OCI-LY1 (cell line): ENCODE results near the gene SLC27A4.

ENCODE experiments used
- H2AFZ ChIP-seq: fragments of 200-600 bp; sonication (generic), shearing (Covaris generic); 2 replicates; pipeline ENCODE4 v1.6.0; 2014; ENCODE audit warnings: antibody characterized with exemption, mild to moderate bottlenecking, low read length
- H3F3A ChIP-seq: fragments of 200-600 bp; sonication (generic), shearing (Covaris generic); 2 replicates; pipeline ENCODE4 v1.6.0; 2014; ENCODE audit warnings: mild to moderate bottlenecking, antibody characterized with exemption, low read length, moderate library complexity; ENCODE audit not compliant: insufficient read depth
- H3K27ac ChIP-seq: fragments of 200-600 bp; sonication (generic); 2 replicates; pipeline ENCODE4 v1.5.1; 2014; ENCODE audit warnings: low read length, mixed run types, mild to moderate bottlenecking, low read depth; ENCODE audit not compliant: poor library complexity, severe bottlenecking
- H3K27me3 ChIP-seq: fragments of 200-600 bp; sonication (generic); 2 replicates; pipeline ENCODE4 v1.6.0; 2014; ENCODE audit warnings: antibody characterized with exemption, mild to moderate bottlenecking, low read length, moderate library complexity; ENCODE audit not compliant: insufficient read depth
- H3K36me3 ChIP-seq: fragments of 200-600 bp; sonication (generic); 2 replicates; pipeline ENCODE4 v1.6.1; 2014; ENCODE audit warnings: mild to moderate bottlenecking, antibody characterized with exemption, low read length, moderate library complexity, mixed read lengths; ENCODE audit not compliant: insufficient read depth
- H3K4me1 ChIP-seq: fragments of 200-600 bp; sonication (generic); 2 replicates; pipeline ENCODE4 v1.5.1; 2014; ENCODE audit warnings: mild to moderate bottlenecking, low read length, moderate library complexity; ENCODE audit not compliant: insufficient read depth, severe bottlenecking
- H3K4me2 ChIP-seq: fragments of 200-600 bp; sonication (generic), shearing (Covaris generic); 2 replicates; pipeline ENCODE4 v1.6.1; 2014; ENCODE audit warnings: low read length
- H3K4me3 ChIP-seq: fragments of 200-600 bp; sonication (generic); 2 replicates; pipeline ENCODE4 v1.5.1; 2014; ENCODE audit warnings: low read length, low read depth, mild to moderate bottlenecking, mixed read lengths; ENCODE audit not compliant: poor library complexity, severe bottlenecking
- H3K79me2 ChIP-seq: fragments of 200-600 bp; shearing (Covaris generic); 2 replicates; pipeline ENCODE4 v1.6.1; 2016; ENCODE audit warnings: mixed run types, low read length, mixed read lengths; ENCODE audit not compliant: insufficient read depth
- H3K9ac ChIP-seq: fragments of 200-600 bp; sonication (generic), shearing (Covaris generic); 2 replicates; pipeline ENCODE4 v1.6.1; 2014; ENCODE audit warnings: mild to moderate bottlenecking, low read length, mixed read lengths
- H3K9me2 ChIP-seq: fragments of 200-600 bp; sonication (generic), shearing (Covaris generic); 2 replicates; pipeline ENCODE4 v1.6.1; 2014; ENCODE audit warnings: low read depth, mild to moderate bottlenecking, low read length, mixed read lengths
- H3K9me3 ChIP-seq: fragments of 200-600 bp; shearing (Covaris generic); 2 replicates; pipeline ENCODE4 v1.6.1; 2014; ENCODE audit warnings: low read length, mixed read lengths
- H4K20me1 ChIP-seq: fragments of 200-600 bp; sonication (generic), shearing (Covaris generic); 2 replicates; pipeline ENCODE4 v1.6.0; 2016; ENCODE audit warnings: mild to moderate bottlenecking, low read length; ENCODE audit not compliant: insufficient read depth
- EZH2 ChIP-seq: fragments of 200-600 bp; sonication (generic), shearing (Covaris generic); IDR thresholded peaks from 2 replicates; pipeline ENCODE4 v1.8.0; 2017; ENCODE audit warnings: borderline replicate concordance, mixed run types, mild to moderate bottlenecking, antibody characterized with exemption, low read length, moderate library complexity, mixed read lengths
- TF ChIP-seq, protein P1 (sequence below): fragments of 200-600 bp; sonication (generic), shearing (Covaris generic); IDR thresholded peaks from 2 replicates; pipeline ENCODE4 v1.5.1; 2017; ENCODE audit warnings: mild to moderate bottlenecking, antibody characterized with exemption, low read length, moderate library complexity, mixed read lengths

The SLC27A4 gene

DNA sequence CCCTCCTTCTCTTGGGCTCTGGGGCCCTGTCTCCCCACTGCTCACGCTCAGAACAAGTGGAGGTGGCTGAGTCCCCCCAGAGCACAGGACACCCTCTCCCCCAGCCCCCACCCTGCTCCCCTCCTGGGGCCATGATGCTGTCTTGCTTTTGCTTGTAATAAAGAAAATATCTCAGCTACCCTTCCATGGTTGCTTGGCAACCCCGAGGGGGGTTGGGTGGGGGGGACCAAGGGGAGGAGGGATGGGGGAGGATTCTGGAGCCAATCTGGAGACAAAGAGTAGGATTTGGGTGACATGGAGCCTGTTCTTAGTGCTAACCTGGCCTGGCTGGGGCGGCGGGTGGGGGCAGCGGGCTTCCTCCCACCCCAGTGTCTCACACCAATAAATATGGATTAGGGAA is 64.2 kb downstream of the SLC27A4 start:
- Histone ChIP-seq H3K27me3 (no peaks in the 10 kb centered on the region; the same call in 1 of the 2 replicates), H3F3A (no peaks in the 10 kb centered on the region), H3K27ac (no peak overlapping the region), H4K20me1 (no peaks in the 10 kb centered on the region), H3K79me2 (no peaks in the 10 kb centered on the region), H3K4me1 (no peaks in the 10 kb centered on the region), H3K4me2 (no peak overlapping the region), H3K9ac (no peak overlapping the region), H2AFZ (no peak overlapping the region), H3K36me3 (no peaks in the 10 kb centered on the region), H3K9me3 (no peaks in the 10 kb centered on the region), H3K9me2 (no peaks in the 10 kb centered on the region), H3K4me3 (no peak overlapping the region)
- TF ChIP-seq, protein P1, sequence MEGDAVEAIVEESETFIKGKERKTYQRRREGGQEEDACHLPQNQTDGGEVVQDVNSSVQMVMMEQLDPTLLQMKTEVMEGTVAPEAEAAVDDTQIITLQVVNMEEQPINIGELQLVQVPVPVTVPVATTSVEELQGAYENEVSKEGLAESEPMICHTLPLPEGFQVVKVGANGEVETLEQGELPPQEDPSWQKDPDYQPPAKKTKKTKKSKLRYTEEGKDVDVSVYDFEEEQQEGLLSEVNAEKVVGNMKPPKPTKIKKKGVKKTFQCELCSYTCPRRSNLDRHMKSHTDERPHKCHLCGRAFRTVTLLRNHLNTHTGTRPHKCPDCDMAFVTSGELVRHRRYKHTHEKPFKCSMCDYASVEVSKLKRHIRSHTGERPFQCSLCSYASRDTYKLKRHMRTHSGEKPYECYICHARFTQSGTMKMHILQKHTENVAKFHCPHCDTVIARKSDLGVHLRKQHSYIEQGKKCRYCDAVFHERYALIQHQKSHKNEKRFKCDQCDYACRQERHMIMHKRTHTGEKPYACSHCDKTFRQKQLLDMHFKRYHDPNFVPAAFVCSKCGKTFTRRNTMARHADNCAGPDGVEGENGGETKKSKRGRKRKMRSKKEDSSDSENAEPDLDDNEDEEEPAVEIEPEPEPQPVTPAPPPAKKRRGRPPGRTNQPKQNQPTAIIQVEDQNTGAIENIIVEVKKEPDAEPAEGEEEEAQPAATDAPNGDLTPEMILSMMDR = no peak
- no peak for TF ChIP-seq EZH2

DNA sequence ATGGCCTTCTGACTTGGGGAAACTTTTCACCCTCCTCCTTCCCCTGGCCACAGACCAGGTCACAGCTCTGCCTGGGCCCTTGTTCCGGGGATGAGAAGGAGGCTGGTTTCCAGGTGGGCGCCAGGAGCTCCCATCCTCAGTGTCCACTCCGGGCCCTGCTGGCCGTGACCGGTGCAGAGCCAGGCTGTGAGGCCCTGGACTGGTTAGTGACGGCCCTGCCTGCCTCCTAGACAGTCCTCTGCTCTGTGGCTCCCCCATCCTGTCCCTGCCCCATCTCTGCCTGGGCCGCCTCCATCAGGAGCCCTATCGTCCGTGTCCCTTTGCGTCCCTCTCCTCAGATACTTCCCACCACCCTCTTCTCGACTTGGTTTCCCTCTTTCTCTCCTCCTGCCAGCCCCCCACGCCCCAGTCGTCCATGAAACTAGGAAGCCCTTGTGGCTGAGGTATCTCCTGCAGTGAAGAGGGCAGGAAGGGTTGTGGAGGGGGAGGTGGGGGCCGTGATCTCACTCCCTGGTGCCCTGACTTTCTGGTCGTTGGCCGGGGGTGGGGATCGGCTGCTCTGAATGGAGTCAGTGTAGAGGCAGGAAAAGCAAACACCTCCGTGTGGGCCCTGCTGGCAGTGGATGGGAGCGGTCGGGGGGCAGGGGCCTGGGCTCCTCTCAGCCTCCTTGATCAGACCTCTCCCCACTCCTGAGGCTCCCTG is 64.9 kb downstream of the SLC27A4 start:
- TF ChIP-seq, protein P1 = no peak
- TF ChIP-seq EZH2 = no peak
- Histone ChIP-seq H4K20me1 (no peaks in the 10 kb centered on the region), H3K36me3 (no peaks in the 10 kb centered on the region), H3K9ac (no peak overlapping the region), H2AFZ (no peak overlapping the region), H3F3A (no peaks in the 10 kb centered on the region), H3K27ac (no peak overlapping the region), H3K79me2 (no peaks in the 10 kb centered on the region), H3K9me2 (no peaks in the 10 kb centered on the region), H3K27me3 (no peaks in the 10 kb centered on the region; the same call in 1 of the 2 replicates), H3K4me1 (no peaks in the 10 kb centered on the region), H3K4me2 (no peak overlapping the region), H3K9me3 (no peaks in the 10 kb centered on the region), H3K4me3 (no peak overlapping the region)

DNA sequence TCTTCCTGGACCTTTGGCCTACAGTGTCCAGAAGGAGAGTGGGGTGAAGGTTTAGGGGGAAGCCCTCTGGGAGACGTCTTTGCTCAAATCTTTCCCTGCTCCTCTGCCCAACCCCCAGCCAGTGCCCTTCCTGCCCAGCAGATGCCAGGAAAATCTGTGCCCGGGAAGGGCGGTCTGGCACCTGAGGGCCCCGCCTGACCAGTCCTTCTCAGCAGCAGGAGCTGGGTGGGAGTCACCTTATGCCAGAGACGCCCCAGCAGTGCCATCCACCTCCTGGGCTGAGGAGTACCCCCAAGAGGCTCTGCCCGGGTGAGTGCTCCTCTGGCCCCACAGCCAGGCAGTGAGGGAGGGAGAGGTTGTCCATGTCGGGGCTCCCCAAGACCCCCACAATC is 65.4 kb downstream of the SLC27A4 start:
- no peaks in the 10 kb centered on the region for H3K9me2 ChIP-seq
- no peaks in the 10 kb centered on the region for H3K79me2 ChIP-seq
- no peak overlapping the region for H3K27ac ChIP-seq
- H3K9ac ChIP-seq = no peak overlapping the region
- no peaks in the 10 kb centered on the region for H3K4me1 ChIP-seq
- H3F3A ChIP-seq = no peaks in the 10 kb centered on the region
- no peaks in the 10 kb centered on the region for H3K36me3 ChIP-seq
- H3K9me3 ChIP-seq = no peaks in the 10 kb centered on the region
- no peak overlapping the region for H3K4me2 ChIP-seq
- TF ChIP-seq, protein P1 = no peak
- no peak for TF ChIP-seq EZH2
- no peak overlapping the region for H3K4me3 ChIP-seq
- H2AFZ ChIP-seq = no peak overlapping the region
- H3K27me3 ChIP-seq = no peaks in the 10 kb centered on the region
- H4K20me1 ChIP-seq = no peaks in the 10 kb centered on the region
